Activated CD4-positive, alpha-beta memory T cell treated with anti-CD3 and anti-CD28 coated beads for 36 hours (primary cell): ENCODE results near the gene NCOA3. TPM values are rescaled to one million over a fixed set of nuclear protein-coding genes. Genes with fewer than 3 reads are reported as not detected.

Experiments used
- CTCF ChIA-PET: fragments of 350-600 bp; sonication (Branson Sonifier 250); formaldehyde crosslinking; loops from one replicate; lab custom pipeline; 2021; ENCODE audit warnings: antibody characterized with exemption, inconsistent platforms; lab: Charles Lee
- POLR2A ChIA-PET: fragments of 350-600 bp; sonication (Branson Sonifier 250); formaldehyde crosslinking; loops from one replicate; lab custom pipeline; 2021; ENCODE audit warnings: antibody characterized with exemption; lab: Charles Lee
- DNase-seq: peaks from one replicate; pipeline ENCODE4 v3.0.0-alpha.2; 2020
- H3K27ac Mint-ChIP-seq: one replicate; pipeline ENCODE4 v1.8.0; 2021; ENCODE audit warnings: mixed read lengths
- H3K27me3 Mint-ChIP-seq: one replicate; pipeline ENCODE4 v1.8.0; 2021; ENCODE audit warnings: mixed read lengths
- H3K36me3 Mint-ChIP-seq: one replicate; pipeline ENCODE4 v1.8.0; 2021; ENCODE audit warnings: mixed read lengths
- H3K4me1 Mint-ChIP-seq: one replicate; pipeline ENCODE4 v1.8.0; 2021; ENCODE audit warnings: low read depth, mixed read lengths
- H3K4me3 Mint-ChIP-seq: one replicate; pipeline ENCODE4 v1.8.0; 2021; ENCODE audit warnings: mild to moderate bottlenecking, mixed read lengths
- H3K9me3 Mint-ChIP-seq: one replicate; pipeline ENCODE4 v1.8.0; 2021; ENCODE audit warnings: mixed read lengths
- intact Hi-C: fragments of 100-400 bp; cut with micrococcal nuclease; formaldehyde crosslinking; loops from one replicate; pipeline ENCODE4 v1.15.1; 2023
- total RNA-seq, 2 experiments: library from RNA; stranded (reverse); gene quantifications; one replicate each; pipeline ENCODE4 v1.2.3, GENCODE V29; 2021

NCOA3 gene
- total RNA-seq, 2 experiments from 2014 or later, result 72.0 to 81.8 TPM

GRCh38 chr20:47694021-47694818 lies 192.5 kb downstream of the NCOA3 start:
- H3K4me1 Mint-ChIP-seq, result peaks cover 14% of the 10 kb centered on the region
- no peaks in the 10 kb centered on the region for H3K27me3 Mint-ChIP-seq
- no peak for DNase-seq
- intact Hi-C loops, result no loop called here
- peaks cover 2% of the 10 kb centered on the region for H3K9me3 Mint-ChIP-seq
- no peaks in the 10 kb centered on the region for H3K36me3 Mint-ChIP-seq
- no peak overlapping the region for H3K4me3 Mint-ChIP-seq
- ChIA-PET POLR2A (interaction anchor here (0.6 kb wide), 1 partner anchor 1132 kb away, joined by 3 read pairs; no protein-coding TSS in a partner anchor), CTCF (interaction anchor here (1.2 to 1.5 kb wide), 2 partner anchors 16 to 92 kb away, joined by 4 read pairs; no protein-coding TSS in a partner anchor)
- no peak overlapping the region for H3K27ac Mint-ChIP-seq

GRCh38 chr20:47696856-47697255 lies 195.2 kb downstream of the NCOA3 start:
- Mint-ChIP-seq H3K4me1 (peaks cover 14% of the 10 kb centered on the region), H3K4me3 (no peak overlapping the region), H3K27ac (no peak overlapping the region), H3K36me3 (no peaks in the 10 kb centered on the region), H3K27me3 (no peaks in the 10 kb centered on the region), H3K9me3 (peaks cover 2% of the 10 kb centered on the region)
- intact Hi-C loops, result no loop called here
- ChIA-PET POLR2A (no interaction called here), CTCF (no interaction called here)
- DNase-seq, result no peak

- ChIA-PET POLR2A (no interaction called here), CTCF (no interaction called here)
- Mint-ChIP-seq H3K27ac (no peak overlapping the region), H3K4me3 (no peak overlapping the region), H3K27me3 (no peaks in the 10 kb centered on the region), H3K9me3 (peaks cover 2% of the 10 kb centered on the region), H3K36me3 (no peaks in the 10 kb centered on the region), H3K4me1 (peaks cover 14% of the 10 kb centered on the region)
- DNase-seq, result no peak
- intact Hi-C loops, result no loop called here
These were observed 196.5 kb downstream of the NCOA3 start for GRCh38 chr20:47698142-47698541.

GRCh38 chr20:47699818-47700217 lies 198.1 kb downstream of the NCOA3 start:
- no peak overlapping the region for H3K27ac Mint-ChIP-seq
- peaks cover 2% of the 10 kb centered on the region for H3K27me3 Mint-ChIP-seq
- H3K4me1 Mint-ChIP-seq, result peaks cover 11% of the 10 kb centered on the region
- CTCF ChIA-PET, result no interaction called here
- POLR2A ChIA-PET, result no interaction called here
- H3K36me3 Mint-ChIP-seq, result no peaks in the 10 kb centered on the region
- intact Hi-C loops, result no loop called here
- no peak for DNase-seq
- peaks cover 2% of the 10 kb centered on the region for H3K9me3 Mint-ChIP-seq
- H3K4me3 Mint-ChIP-seq, result no peak overlapping the region

DNA sequence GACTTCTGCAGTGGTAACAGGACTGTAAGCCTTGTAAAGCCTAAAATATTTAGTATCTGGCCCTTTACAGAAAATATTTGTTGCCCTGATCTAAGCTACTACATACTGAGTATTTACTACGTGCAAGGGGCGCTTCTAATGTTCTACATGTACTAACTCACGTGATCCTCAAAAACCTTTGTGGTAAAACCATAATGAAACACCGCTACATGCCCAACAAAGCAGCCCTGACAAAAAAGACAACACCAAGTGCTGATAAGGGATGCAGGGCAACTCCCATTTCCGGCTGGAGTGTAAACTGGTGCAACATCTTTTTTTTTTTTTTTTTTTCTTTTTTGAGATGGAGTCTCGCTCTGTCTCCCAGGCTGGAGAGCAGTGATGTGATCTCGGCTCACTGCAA lies 198.6 kb downstream of the NCOA3 start:
- H3K4me3 Mint-ChIP-seq, result no peak overlapping the region

DNA sequence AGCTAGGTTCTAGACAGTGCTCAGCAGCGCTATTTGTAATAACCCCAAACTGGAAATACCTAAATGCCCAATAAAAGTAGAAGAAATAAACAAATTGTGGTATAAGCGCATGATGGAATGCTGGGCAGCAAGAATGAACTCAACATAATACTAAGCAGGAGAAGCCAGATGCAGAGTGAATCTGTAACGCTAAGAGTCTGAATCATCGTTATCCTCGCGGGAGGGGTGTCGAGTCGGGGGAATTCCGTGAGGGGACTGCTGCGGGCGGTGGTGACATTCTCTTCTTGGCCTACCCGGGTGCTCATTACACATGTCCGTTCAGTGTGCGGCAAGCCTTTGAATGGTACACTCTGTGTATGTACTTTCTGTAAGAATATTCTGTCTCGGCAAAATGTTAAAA lies 199.9 kb downstream of the NCOA3 start:
- no peaks in the 10 kb centered on the region for H3K36me3 Mint-ChIP-seq
- H3K27me3 Mint-ChIP-seq, result peaks cover 4% of the 10 kb centered on the region
- no peak overlapping the region for H3K27ac Mint-ChIP-seq
- intact Hi-C loops, result no loop called here
- no peaks in the 10 kb centered on the region for H3K4me1 Mint-ChIP-seq
- DNase-seq, result no peak
- no peak overlapping the region for H3K4me3 Mint-ChIP-seq
- ChIA-PET POLR2A (no interaction called here), CTCF (no interaction called here)
- H3K9me3 Mint-ChIP-seq, result no peaks in the 10 kb centered on the region

More for the DNA sequence above, 198.6 kb downstream of the NCOA3 start:
- Mint-ChIP-seq H3K9me3 (peaks cover 2% of the 10 kb centered on the region), H3K4me1 (peaks cover 6% of the 10 kb centered on the region), H3K27me3 (peaks cover 4% of the 10 kb centered on the region), H3K36me3 (no peaks in the 10 kb centered on the region), H3K27ac (no peak overlapping the region)
- ChIA-PET CTCF (no interaction called here), POLR2A (no interaction called here)
- no peak for DNase-seq
- intact Hi-C loops, result no loop called here

DNA sequence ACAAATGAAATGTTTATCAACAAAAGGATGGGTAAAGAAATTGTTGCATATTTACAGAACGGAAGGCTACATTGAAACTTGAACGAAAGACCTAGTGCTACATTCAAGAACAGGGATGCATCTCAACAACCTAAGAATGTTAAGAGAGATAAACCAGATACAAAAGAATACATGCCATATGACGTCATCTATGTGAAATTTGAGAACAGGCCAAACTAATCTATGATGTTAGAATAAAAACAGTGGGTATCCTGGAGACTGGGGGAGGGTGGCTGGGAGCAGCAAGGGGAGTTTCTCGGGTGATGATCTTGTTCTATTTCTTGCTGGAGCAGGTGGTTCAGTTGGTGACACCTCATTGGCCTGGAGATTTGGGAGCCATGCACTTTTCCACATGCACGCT lies 202.1 kb downstream of the NCOA3 start:
- POLR2A ChIA-PET, result no interaction called here
- intact Hi-C loops, result no loop called here
- CTCF ChIA-PET, result interaction anchor here (0.6 to 1.4 kb wide), 3 partner anchors 8 to 1851 kb away, joined by 3 to 4 read pairs (median 4); no protein-coding TSS in a partner anchor

DNA sequence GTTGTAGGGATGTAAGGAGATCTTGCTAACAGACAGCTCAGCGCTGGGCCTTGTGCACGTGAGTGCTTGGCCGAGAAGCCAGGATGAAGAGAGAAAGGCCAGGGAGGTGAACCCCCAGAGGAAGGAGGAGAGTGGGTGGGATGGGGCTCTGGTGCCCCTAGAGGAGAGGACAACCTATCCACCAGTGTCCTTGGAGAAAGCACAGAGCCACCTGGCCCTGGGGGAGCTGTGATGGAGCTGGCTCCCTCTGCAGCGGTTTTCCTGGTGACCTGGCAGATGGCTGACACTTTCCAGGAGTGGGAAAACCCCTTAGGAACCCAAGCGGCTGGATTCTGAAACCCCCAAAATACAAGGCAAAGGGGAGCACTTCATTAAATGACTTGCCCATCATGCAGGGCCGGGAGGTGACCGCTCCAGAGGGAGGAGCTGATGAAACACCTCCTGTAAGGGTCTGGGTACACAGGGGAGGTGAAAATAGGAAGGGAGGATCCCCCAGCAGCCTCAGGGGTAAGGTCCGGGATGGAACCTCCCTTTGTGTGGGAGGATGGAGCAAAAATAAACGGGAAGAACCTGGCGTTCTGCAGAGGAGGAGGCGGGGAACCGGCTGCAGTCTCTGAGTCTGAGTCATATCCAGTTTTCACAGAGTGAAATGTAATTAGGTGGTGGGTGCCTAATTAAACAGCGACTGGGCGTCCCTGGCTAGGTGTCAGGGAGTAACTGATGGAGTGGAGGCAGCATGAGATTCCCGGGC lies 203.2 kb downstream of the NCOA3 start:
- Mint-ChIP-seq H3K27me3 (peaks cover 9% of the 10 kb centered on the region), H3K27ac (no peak overlapping the region), H3K4me1 (no peaks in the 10 kb centered on the region), H3K4me3 (no peak overlapping the region), H3K36me3 (no peaks in the 10 kb centered on the region), H3K9me3 (no peaks in the 10 kb centered on the region)
- intact Hi-C loops, result no loop called here
- CTCF ChIA-PET, result interaction anchor here (0.6 to 1.4 kb wide), 2 partner anchors 27 to 321 kb away, joined by 3 to 4 read pairs; no protein-coding TSS in a partner anchor
- POLR2A ChIA-PET, result no interaction called here
- DNase-seq, result no peak

More for the DNA sequence above, 202.1 kb downstream of the NCOA3 start:
- no peak for DNase-seq
- Mint-ChIP-seq H3K27ac (no peak overlapping the region), H3K27me3 (peaks cover 5% of the 10 kb centered on the region), H3K4me3 (no peak overlapping the region), H3K9me3 (no peaks in the 10 kb centered on the region), H3K4me1 (no peaks in the 10 kb centered on the region), H3K36me3 (no peaks in the 10 kb centered on the region)

GRCh38 chr20:47705497-47705856 lies 203.8 kb downstream of the NCOA3 start:
- Mint-ChIP-seq H3K27ac (no peak overlapping the region), H3K4me3 (no peak overlapping the region), H3K9me3 (no peaks in the 10 kb centered on the region), H3K27me3 (peaks cover 9% of the 10 kb centered on the region), H3K4me1 (no peaks in the 10 kb centered on the region), H3K36me3 (no peaks in the 10 kb centered on the region)
- intact Hi-C loops, result no loop called here
- DNase-seq, result no peak
- ChIA-PET CTCF (no interaction called here), POLR2A (no interaction called here)

DNA sequence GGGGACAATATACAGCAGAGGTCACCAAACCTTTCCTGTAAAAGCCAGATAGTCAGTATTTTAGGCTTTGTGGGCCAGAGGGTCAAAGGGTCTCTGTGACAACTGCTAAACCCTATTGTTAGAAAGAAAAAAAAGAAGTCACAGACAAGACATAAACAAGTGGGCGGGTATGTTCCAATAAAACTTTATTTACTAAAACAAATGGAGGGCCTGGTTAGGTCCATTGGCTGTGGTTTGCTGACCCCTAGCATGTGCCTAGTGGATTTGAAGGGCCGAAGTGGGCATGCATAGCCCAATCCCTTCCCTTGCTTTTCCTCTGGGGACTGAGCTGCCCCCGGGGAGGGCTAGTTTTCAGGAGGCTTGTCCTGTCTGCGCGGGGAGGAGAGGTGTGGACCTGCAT lies 204.7 kb downstream of the NCOA3 start:
- Mint-ChIP-seq H3K9me3 (no peaks in the 10 kb centered on the region), H3K27me3 (peaks cover 10% of the 10 kb centered on the region), H3K36me3 (no peaks in the 10 kb centered on the region), H3K4me1 (no peaks in the 10 kb centered on the region), H3K4me3 (no peak overlapping the region), H3K27ac (no peak overlapping the region)
- ChIA-PET POLR2A (no interaction called here), CTCF (no interaction called here)
- intact Hi-C loops, result no loop called here
- no peak for DNase-seq
